Testis (tissue), 3 donors: Measurements from ENCODE around the gene RGS21. TPM values are rescaled to one million over a fixed set of nuclear protein-coding genes. Genes with fewer than 3 reads are reported as not detected.

Source experiments
- DNase-seq: peaks from one replicate; pipeline ENCODE4 v3.0.0-alpha.2; 2019
- H3K27ac ChIP-seq, 2 donors: fragments of 200-600 bp; sonication (generic); one replicate each; pipeline ENCODE4 v1.5.1; 2019
- H3K27me3 ChIP-seq: fragments of 200-600 bp; sonication (generic); one replicate; pipeline ENCODE4 v1.5.1; 2019
- H3K36me3 ChIP-seq: fragments of 200-600 bp; sonication (generic); one replicate; pipeline ENCODE4 v1.5.1; 2017; ENCODE audit warnings: low read depth; ENCODE audit errors: missing control alignments
- H3K4me1 ChIP-seq: fragments of 200-600 bp; sonication (generic); one replicate; pipeline ENCODE4 v1.5.1; 2019
- H3K4me3 ChIP-seq, 2 donors: fragments of 200-600 bp; sonication (generic); one replicate each; pipeline ENCODE4 v1.5.1; 2017 to 2019
- H3K9me3 ChIP-seq: fragments of 200-600 bp; sonication (generic); one replicate; pipeline ENCODE4 v1.5.1; 2017
- CTCF ChIP-seq, 3 experiments: fragments of 450-650 bp in 2 of 3; fragments of 200-600 bp in 1 of 3; sonication (generic) in 1 of 3; IDR thresholded peaks; one replicate each; pipeline ENCODE4 v1.5.1; 2016 to 2019; ENCODE audit warnings: antibody characterized with exemption in 3 of 3, mild to moderate bottlenecking in 2 of 3, moderate library complexity in 1 of 3
- POLR2A ChIP-seq: fragments of 450-650 bp; IDR thresholded peaks from one replicate; pipeline ENCODE4 v1.6.1; 2017; ENCODE audit warnings: antibody characterized with exemption, mild to moderate bottlenecking, moderate library complexity
- WGBS, 2 donors: methylation state at CpG; one replicate each; pipeline ENCODE4 v1.1.5; 2018; 5-methylcytosine and 5-hydroxymethylcytosine counted together
- intact Hi-C: fragments of 100-400 bp; cut with DNase I; formaldehyde crosslinking; loops from one replicate; pipeline ENCODE4 v1.15.1; 2023; ENCODE audit warnings: low total_unique reads
- polyA plus RNA-seq: library from polyadenylated mRNA; stranded (reverse); fragments of 350-450 nt; fragmentation: Illumina TruSeq; extraction: RNeasy Lipid Tissue Mini Kit (QIAGEN cat#74804); gene quantifications from one replicate; pipeline ENCODE4 v1.2.3, GENCODE V29; 2014; ENCODE audit warnings: low read depth, low replicate concordance; ENCODE audit not compliant: insufficient read depth
- total RNA-seq, 2 donors: library from RNA; depleted of rRNA; stranded (reverse); fragments of >200 nt; gene quantifications; one replicate each; pipeline ENCODE4 v1.2.3, GENCODE V29; 2016

Gene RGS21
- total and polyA plus RNA-seq, 3 donors from 2014 or later: not detected

GRCh38 chr1:192351550-192351949, 34.8 kb downstream of the RGS21 start:
- intact Hi-C loops: no loop called here
- H3K27me3 ChIP-seq: no peaks in the 10 kb centered on the region
- H3K4me3 ChIP-seq: no peak overlapping the region
- no peaks in the 10 kb centered on the region for H3K4me1 ChIP-seq
- H3K27ac ChIP-seq: no peak overlapping the region
- no peak for DNase-seq
- no peaks in the 10 kb centered on the region for H3K36me3 ChIP-seq
- TF ChIP-seq POLR2A: no peak
- H3K9me3 ChIP-seq: no peaks in the 10 kb centered on the region

GRCh38 chr1:192357924-192358323, 41.1 kb downstream of the RGS21 start:
- no peaks in the 10 kb centered on the region for H3K36me3 ChIP-seq
- H3K27ac ChIP-seq: no peak overlapping the region
- H3K4me1 ChIP-seq: no peaks in the 10 kb centered on the region
- no peaks in the 10 kb centered on the region for H3K9me3 ChIP-seq
- TF ChIP-seq POLR2A (no peak), CTCF (IDR thresholded peaks at IDR 0.05) (no peak)
- intact Hi-C loops: no loop called here
- no peaks in the 10 kb centered on the region for H3K27me3 ChIP-seq
- no peak for DNase-seq
- WGBS, 2 donors: 46 to 48% methylated on average over 4 of the region's 4 CpGs
- H3K4me3 ChIP-seq: no peak overlapping the region

DNA sequence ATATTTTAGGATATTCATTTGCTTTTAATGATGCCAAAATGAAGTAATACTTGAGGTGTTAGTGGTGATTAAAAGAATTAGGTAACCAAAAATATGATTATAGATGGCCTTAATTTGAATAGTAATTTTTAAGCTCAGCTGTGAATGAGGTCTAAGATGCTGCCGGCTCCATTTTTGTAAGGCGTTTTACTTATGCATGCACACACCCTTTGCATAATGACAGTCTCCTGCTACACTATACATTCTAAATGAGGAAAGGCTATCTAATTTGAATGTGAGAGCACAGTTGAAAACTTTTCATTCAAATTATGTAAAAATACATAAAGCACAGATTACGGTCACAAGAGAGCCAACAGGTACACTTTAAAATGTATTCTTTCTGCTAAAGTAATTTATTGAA, 41.6 kb downstream of the RGS21 start:
- intact Hi-C loops: no loop called here
- Histone ChIP-seq H3K9me3 (no peaks in the 10 kb centered on the region), H3K27me3 (no peaks in the 10 kb centered on the region), H3K27ac (no peak overlapping the region), H3K4me3 (no peak overlapping the region), H3K4me1 (no peaks in the 10 kb centered on the region), H3K36me3 (no peaks in the 10 kb centered on the region)
- DNase-seq: no peak
- TF ChIP-seq POLR2A (no peak), CTCF (IDR thresholded peaks at IDR 0.05) (no peak)
- 81 to 85% methylated on average over 3 of the region's 3 CpGs for WGBS, 2 donors

DNA sequence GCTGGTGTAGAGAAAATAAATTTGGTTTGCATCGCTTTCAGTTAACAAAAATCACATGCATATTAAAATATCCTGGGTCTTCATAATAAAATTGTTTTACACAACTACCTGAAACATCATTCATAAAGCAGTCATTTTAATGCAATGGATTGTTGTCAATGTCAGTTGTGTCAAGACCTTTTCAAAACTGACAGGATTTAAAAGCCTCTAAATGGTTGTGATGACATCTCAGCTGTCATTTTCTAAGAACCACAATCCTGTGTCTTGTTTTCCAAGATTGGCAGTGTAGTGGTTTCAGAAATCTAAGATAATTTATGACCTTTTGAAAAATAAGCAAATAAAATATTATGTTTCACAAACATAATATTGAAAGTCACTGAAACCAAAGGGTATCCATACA, 42.0 kb downstream of the RGS21 start:
- no peak for DNase-seq
- no peak overlapping the region for H3K4me3 ChIP-seq
- H3K36me3 ChIP-seq: no peaks in the 10 kb centered on the region
- TF ChIP-seq POLR2A (no peak), CTCF (IDR thresholded peaks at IDR 0.05) (no peak)
- intact Hi-C loops: no loop called here
- H3K9me3 ChIP-seq: no peaks in the 10 kb centered on the region
- H3K27ac ChIP-seq: no peak overlapping the region
- no peaks in the 10 kb centered on the region for H3K27me3 ChIP-seq
- WGBS, 2 donors: 92 to 98% methylated on average over 1 of the region's 1 CpG
- no peaks in the 10 kb centered on the region for H3K4me1 ChIP-seq

DNA sequence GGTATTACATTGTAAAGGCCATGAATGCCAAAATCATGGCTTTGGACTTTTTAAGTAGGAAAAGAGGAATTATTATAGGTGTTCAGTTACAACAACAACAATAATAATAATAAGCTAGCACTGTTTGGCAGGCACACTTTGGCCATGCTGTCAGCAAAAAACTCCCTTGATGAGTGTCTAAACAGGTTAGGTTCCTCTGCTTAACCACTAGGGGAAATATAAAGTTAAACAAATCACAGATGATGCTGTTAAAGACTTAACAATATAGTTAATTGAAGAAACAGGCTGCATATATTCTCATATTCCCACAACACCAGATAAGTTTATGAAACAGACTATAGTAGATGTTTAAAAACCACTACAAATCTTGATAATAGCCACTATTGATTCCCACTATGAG, 46.4 kb downstream of the RGS21 start:
- no peak overlapping the region for H3K4me3 ChIP-seq
- DNase-seq: no peak
- H3K36me3 ChIP-seq: no peaks in the 10 kb centered on the region
- no peaks in the 10 kb centered on the region for H3K27me3 ChIP-seq
- TF ChIP-seq POLR2A (no peak), CTCF (IDR thresholded peaks at IDR 0.05) (no peak)
- no peaks in the 10 kb centered on the region for H3K4me1 ChIP-seq
- H3K27ac ChIP-seq: no peak overlapping the region
- intact Hi-C loops: no loop called here
- no peaks in the 10 kb centered on the region for H3K9me3 ChIP-seq
